HL-60/S4 treated with retinoic acid at 250 ng/mL for 4 days and 3 days (cell line): Measurements from ENCODE around the gene PRRC2B.
"Not testable (repeated sequence)": the region's sequence is repeated elsewhere in the genome, so short reads cannot be mapped to it uniquely, and the experiment has no call there.

Experiments
- in situ Hi-C: fragments of 300-500 bp; cut with MboI; formaldehyde crosslinking; loops from 2 replicates; pipeline ENCODE4 v1.7.0; 2022; ENCODE audit warnings: low sequenced_read_pairs

Gene PRRC2B

DNA sequence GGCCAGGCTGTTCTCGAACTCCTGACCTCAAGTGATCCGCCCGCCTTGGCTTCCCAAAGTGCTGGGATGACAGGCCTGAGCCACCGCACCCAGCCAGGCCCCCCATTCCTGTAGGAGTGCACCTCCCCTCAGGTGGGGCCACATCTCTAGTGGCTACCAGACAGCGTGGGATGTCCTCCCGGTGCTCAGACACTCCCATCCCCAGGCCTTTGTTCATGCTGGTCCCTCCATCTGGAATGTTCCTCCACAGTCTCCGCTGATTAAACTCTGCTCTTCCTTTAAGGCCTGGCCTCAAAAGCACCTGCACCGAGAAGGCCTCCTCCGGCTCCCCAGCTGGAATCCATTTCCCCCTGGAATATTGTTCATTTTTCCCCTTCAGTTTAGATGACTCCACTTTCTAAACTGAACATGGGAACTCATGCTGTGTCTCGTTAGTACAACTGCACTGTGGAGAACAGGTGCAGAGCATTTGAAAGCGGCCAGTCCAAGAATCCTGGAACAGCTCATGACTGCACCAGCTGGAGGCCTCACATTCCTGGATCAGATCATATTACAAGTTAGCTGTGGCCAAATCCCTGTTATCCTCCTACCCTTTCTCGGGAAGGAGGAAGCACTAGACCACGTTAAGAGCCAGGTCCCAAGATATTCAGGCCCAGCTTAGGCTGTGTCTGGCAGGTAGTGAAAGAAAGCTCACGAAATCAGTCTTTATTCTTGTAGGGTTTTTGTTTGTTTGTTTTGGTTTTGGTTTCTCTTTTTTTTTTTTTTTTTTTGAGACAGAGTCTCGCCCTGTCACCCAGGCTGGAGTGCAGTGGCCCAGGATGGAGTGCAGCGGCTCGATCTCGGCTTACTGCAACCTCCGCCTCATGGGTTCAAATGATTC, 10.8 kb upstream of the PRRC2B start:
- in situ Hi-C loops = no loop called here

DNA sequence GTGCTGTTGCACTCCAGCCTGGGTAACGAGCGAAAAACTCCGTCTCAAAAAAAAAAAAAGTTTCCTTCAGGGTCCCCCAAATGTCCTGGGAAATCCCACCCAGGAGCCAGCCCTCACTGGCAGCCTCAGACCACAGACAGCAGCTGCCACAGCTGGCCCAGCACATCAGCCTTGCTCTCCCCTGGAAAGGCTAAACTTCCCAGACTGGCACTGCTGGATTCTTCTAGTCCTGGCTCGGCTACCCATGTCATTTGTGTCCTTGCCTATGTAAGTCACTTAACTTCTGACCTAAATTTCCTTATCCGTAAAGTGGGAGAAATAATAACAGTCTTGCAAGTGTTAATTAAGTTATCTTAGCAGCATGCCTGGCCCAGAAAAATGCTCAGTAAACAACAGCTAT, 8.6 kb upstream of the PRRC2B start:
- in situ Hi-C loops = no loop called here

DNA sequence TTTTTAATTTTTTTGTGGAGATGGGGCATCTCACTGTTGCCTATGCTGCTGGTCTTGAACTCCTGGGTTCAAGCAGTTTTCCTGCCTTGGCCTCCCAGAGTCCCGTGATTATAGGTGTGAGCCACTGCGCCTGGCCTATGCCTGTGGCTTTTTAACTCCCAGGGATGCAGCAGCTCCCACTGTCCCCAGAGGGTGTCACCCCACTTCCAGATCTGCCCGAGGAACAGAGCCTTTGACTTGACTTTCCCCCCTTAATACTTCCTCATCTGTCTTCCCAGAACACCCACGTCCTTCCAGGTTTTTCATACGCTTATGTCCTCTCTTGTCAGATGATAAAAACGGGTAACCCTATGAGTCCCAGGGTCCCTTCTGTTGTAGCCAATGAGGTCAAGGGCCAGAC, 7.6 kb upstream of the PRRC2B start:
- in situ Hi-C loops = no loop called here

DNA sequence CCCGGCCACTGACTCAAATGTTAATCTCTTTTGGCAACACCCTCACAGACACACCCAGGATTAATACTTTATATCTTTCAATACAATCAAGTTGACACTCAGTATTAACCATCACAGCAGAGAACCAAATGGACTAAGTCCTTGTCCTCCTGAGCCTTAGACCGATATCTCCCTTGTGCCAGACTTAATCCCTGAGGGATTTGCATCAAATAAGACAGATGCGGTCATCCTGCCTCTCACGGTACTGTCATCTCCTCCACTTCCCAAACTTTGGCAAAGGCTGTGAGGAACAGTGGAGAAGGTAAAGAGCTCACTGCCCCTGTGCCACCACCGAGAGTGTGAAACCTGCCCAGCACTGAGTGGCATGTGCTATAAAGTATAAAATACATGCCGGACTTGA, 6.5 kb upstream of the PRRC2B start:
- in situ Hi-C loops = no loop called here

DNA sequence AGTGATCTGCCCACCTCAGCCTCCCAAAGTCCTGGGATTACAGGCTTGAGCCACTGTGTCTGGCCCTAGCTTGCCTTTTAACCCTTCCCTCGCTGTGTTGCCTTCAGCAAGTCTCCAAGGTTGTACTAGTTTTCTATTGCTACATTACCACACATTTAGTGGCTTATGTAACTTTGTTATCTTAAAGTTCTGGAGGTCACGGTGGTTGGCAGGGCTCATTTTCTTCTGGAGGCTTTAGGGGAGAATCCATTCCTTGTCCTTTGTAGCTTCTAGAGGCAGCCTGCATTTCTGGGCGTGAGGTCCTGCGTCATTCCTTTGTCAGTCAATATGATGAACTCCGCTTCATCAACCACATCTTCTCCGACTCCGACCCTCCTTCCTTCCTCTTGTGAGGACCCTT, 2.9 kb upstream of the PRRC2B start:
- in situ Hi-C loops = no loop called here

DNA sequence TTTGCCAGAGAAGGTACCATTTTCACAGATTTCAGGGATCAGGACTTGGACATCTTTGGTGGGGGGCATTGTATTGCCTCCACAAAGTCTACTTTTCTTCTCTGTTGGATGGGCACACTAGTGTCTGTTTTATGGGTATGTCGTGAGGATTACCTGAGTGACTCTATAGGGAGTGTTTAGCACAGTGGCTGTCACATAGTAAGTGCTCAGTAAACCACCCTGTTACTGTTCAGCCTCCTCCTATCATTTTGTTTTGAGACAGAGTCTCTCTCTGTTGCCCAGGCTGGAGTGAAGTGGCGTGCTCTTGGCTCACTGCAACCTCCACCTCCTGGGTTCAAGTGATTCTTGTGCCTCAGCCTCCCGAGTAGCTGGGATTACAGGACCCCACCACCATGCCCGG, 2.4 kb upstream of the PRRC2B start:
- in situ Hi-C loops = no loop called here

DNA sequence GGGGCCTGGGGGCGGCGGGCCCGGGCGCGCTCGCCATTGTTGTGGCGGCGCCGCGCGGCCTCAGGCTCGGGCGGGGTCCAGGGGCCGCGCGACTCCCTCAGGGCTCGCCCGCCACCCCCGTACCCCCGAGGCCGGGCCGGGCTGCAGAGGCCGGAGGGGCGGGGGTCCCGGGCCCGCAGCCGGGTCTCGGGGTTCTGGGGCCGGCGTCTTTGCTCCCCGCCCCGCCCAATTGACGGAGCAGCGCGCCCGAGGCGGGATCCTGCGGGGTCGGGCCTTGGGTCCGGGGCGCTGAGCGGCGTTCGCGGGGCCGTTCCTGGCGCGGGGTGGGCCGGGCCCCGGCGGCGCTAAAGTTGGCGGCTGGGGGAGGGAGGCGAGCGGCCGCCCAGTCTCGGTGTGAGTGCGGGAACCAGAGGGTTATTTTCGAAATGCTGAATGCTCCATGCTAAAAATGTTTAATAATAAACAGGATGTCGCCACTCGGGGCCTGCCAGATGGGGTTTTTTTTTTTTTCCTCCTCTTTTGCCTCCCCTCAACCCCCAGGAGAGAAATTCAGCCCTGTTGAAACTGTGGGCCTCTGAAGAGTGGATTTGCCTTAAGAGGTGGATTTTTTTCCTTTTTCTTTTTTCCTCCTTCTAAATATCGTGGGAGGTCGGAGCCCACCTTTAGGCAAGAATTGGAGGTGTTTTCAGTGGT, 724 bp downstream of the PRRC2B start:
- in situ Hi-C loops = no loop called here

DNA sequence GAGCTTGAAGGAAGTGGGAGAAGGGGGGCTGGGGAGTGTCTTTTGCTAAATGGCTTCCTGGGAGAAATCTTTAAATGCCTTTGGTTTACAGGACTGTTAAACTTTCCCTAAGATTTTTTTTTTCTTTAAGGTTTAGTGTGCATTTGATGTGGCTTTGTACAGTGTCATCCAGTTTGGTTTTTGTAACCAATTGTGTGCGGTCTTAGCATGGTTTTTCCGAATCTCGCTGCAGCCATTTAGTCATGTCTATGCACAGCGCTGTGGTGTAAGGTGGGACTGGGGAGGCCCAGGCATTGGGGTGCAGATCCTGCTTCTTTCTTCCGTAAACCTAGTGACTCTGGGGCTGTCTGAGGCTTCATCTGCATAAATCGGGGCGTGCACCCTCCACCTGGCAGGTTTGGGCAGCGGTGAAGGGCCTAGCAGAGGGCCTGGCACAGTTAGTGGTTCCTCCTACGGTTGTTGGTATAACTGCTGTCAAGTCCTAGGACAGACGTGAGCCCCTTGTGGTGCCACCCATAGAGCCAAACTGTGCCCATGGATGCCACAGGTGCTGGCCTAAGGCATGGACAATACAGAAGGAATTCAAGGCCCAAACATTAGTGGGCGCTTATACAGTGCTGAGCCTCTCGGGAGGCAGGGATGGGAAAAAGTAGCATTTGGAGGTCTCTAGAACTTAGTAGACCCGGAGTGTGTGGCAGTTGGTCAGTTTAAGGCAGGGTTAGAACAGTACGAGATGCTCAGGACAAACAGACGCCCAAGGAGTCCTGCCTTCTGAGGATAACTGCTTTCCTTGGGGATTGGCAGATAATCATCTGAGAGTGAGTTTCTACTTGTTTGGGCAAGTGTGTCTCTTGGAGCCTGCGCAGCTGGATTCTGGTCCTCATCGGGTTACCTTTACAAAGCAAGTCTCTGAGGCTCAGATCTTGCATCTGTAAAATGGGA, 1.5 kb downstream of the PRRC2B start:
- in situ Hi-C loops = no loop called here

DNA sequence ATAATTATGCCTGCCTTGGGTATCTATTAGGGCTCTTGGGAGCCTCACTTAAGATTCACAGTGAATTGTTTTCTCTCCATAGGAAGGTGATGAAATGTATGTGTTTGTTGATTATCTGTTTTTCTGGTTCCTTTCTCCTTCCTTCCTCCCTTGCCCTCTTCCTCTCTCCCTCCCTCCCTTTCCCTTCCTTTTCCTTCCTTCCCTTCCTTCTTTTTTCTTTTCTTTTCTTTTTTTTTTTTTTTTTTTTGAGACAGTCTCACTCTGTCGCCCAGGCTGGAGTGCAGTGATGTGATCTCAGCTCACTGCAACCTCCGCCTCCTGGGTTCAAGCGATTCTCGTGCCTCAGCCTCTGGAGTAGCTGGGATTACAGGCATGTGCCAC, 2.2 kb downstream of the PRRC2B start:
- in situ Hi-C loops = not testable (repeated sequence)

DNA sequence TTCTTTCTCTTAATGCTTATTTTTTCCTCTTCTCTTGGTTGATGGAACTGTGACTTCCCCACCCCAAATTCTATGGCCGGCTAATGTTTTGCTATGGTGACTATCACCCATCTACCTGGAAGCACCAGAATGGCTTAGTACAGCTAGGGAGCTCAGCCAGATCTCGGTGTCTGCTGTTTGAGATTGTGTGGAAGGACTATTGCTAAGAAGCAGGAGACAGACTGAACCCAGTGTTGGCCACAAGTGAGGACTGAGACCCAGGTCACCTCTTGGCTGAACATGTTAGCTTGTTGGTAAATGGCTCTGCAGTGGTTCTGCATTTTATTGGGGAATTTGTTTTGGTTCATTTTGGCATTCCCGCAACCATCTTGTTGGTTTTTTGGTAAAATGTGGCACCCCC, 2.7 kb downstream of the PRRC2B start:
- in situ Hi-C loops = no loop called here

DNA sequence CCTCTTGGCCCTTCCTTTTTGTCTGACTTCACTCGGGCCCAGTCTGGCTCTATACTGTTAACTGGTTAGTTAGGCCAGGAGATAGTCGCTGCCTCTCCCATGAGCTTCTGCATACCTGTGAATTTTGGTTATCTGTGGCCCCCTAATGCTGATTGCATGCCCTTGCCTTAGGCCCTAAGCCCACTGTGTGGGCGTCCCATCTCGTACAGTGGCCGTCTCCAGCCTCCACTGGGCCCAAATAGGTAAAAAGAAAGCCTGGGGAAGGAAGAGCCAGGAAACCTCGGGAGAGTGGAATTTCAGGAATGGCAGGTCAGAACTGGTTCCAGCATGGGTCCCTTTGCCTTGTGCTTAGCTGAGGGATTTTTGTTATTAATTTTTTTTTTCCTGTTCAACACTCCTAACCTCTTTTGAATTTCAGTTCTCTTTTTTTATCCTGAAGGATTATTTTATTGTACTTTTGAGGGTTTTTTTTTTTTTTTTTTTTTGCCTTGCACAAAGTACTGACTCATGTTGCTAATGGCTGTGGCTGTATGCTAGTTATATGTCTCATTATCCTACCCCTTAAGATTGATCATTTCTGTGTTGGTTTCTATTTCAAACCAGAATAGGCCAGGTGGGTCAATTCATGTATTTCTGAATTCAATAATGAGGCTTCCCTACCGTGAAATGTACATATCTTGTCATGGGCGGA, 3.4 kb downstream of the PRRC2B start:
- in situ Hi-C loops = no loop called here

DNA sequence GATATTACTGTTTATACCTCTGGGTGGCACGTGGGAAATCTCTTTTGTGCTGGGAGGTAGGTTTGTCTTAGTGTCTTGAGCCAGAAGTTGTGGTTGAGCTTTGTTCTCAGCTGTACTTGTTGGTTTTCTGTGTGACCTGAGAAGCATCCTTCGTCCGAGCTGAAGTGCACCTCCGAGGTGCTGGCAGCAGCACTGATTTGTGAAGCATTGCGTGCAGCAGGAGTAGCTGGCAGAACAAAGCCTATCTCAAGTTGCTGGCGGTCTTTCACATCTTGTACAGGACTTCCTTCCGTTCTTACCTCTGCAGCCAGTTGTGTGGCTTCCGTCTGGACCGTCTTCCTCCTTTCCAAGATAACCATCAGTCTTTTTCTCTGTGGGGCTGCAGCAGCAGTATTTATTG, 4.3 kb downstream of the PRRC2B start:
- in situ Hi-C loops = no loop called here

DNA sequence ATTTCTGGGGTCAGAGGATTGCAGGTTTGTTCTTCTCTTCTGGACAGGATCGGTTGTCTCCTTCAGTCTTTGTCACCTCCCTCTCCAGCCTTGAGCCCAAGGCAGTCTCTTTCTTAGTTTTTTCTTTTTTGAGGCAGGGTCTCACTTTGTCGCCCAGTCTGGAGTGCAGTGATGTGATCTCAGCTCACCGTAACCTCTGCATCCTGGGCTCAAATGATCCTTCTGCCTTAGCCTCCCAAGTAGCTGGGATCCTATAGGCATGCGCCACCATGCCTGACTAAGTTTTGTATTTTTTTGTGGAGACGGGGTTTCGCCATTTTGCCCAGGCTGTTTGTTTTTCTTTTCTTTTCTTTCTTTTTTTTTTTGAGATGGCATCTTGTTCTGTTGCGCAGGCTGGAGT, 6.1 kb downstream of the PRRC2B start:
- in situ Hi-C loops = no loop called here

DNA sequence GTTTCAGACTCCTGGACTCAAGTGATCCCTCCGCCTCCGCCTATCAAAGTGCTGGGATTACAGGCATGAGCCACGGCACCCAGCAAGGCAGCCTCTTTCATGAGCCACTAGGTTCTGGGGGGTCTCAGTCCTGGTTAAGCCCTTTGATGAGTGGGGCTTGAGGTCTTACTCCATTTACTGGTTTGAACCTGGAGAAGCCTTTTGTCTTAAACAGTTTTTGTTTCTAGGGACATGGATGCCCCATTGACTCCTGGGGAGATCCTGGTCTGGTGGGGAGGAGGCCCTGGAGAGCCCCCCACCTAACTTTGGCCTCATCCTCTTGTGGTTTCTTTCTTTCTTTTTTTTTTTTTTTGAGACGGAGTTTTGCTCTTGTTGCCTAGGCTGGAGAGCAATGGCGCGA, 6.7 kb downstream of the PRRC2B start:
- in situ Hi-C loops = no loop called here

DNA sequence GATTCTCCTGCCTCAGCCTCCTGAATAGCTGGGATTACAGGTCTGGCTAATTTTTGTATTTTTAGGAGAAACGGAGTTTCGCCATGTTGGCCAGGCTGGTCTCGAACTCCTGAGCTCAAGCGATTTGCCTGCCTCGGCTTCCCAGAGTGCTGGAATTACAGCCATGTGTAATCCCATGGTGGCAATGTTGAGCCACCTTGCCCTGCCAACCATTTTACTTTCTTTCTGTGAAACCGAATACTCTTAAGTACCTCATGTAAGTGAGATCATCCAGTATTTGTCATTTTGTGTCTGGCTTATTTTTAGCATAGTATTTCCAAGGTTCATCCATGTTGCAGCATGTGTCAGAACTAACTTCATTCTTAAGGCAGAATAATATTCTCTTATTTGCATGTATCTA, 8.2 kb downstream of the PRRC2B start:
- in situ Hi-C loops = no loop called here

DNA sequence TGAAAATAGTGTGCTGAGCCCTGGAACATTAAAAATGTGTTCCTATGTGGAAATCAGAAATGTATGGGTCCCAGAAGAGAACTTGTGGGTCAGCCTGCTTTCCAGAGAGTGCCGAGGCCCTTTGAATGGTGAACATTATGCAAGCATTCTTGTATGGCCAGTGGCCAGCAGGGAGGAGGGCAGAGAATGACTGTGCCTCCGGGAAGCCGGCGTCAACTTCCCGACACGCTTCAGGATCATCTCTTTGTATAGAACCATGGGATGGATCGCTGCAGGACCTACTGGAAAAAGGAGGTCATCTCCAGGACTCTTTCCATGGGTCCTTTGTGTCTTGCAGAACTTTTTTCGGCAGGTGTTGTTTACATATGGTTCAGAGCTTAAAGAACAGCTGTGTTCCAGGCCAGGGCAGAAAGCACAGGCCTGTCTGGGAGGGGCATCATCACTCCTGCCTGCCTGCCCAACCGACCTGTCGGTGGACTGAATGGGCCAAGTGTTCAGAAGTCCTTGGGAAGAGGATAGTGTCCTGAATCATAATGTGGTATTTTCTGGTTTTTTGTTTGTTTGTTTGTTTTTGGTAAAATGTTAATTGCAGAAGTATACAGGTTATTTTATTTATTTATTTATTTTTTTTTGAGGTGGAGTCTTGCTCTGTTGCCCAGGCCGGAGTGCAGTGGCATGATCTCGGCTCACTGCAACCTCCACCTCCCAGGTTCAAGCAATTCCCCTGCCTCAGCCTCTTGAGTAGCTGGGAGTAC, 9.0 kb downstream of the PRRC2B start:
- in situ Hi-C loops = no loop called here

DNA sequence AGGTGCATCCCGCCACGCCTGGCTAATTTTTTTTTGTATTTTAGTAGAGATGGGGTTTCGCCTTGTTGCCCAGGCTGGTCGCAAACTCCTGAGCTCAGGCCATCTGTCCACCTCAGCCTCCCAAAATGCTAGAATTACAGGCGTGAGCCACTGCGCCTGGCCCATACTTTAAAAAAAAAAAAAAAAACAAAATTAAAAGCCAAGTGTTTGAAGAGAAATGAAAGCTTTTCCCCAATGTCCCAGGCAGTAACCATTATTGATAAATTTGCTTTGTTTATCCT, 9.5 kb downstream of the PRRC2B start:
- in situ Hi-C loops = no loop called here

DNA sequence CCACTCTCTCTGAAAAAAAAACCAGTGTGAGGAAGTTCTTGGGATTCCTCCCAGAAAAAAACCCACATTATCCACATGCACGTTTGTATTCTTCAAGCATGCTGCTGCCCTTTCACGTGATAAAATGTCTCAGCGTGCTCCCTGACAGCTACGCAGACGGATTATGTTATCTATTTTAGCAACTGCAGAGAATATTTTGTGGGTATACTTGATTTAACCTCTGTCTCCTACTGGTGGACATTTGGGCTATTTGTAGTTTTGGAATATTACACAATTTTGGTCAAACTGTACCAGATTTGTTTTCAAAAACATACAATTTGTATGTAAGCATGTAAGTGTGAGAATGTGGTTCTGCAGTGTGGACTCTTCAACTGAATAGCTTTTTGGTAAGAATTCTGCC, 10.7 kb downstream of the PRRC2B start:
- in situ Hi-C loops = no loop called here

DNA sequence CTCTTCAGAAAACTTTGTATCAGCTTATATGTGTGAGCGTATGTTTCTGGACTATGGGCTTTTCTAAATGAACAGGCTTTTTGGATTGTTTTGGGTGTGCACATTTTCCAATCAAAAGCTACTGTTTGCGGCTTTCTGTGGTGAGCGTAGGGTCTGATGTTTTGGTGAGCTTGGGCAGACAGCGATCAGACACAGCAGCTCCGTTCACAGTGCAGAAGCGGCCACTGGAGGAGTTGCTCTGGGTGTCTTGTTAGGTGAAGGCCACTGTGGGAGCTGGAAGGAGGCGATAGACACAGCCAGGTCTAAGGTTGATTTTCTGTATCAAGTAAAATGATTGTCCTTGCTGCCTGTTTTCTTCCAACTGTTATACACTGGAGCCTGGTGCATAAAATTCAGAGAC, 11.1 kb downstream of the PRRC2B start:
- in situ Hi-C loops = no loop called here

DNA sequence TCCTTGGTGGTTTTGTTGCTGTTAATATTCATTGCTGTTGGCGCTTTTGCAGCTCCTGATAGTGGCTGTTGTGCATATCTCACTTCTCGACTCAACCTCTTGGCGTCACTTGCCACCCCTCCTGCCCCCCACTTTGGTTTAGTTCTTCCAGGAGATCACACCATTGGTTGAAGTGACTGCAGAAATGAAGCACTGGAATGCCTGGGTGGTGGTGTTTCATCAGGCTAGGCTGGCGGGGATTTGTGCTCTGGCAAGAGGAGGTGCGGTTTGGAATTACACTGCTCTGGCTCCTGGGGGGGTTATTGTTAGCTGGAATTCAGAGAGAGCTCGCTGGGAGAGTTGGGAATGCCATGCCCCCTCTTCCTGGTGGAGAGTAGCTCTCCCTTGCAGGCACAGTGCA, 11.5 kb downstream of the PRRC2B start:
- in situ Hi-C loops = no loop called here
